Measurements from ENCODE around the gene CT45A10.
"Not testable (repeated sequence)": the region's sequence is repeated elsewhere in the genome, so short reads cannot be mapped to it uniquely, and the experiment has no call there.

Gene CT45A10, protein sequence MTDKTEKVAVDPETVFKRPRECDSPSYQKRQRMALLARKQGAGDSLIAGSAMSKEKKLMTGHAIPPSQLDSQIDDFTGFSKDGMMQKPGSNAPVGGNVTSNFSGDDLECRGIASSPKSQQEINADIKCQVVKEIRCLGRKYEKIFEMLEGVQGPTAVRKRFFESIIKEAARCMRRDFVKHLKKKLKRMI

DNA sequence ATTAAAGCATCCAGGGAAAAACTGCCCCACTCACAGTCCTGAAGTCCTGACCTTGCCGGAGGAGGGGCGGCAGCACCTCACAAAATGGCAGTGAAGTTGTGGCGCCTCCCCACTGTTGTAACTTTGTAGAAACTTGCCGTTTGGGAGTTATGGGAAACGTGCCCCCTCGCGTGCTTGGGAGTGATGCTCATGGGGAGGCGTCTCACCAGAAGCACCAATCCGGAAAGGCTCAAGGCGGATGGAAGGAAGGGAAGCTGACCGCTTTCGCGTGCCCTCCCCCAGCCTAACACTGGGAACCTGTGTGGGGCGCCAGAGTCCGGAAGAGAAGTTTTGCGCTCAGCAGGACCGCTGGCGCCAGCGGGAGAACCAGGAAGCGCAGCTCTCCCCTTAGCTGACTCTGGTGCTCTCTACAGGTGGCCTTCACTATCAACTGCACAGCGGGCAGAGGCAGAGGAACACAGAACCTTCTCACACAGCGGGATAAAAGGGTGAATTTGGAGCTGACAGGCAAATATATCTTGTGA lies at the start of gene CT45A10, which contains the start of gene SAGE1:
Gene CT45A10, minus strand, starts transcription at position 151 of the 524 bp plus-strand sequence. CDS start 8,100 bp downstream, outside the sequence.
Gene SAGE1, plus strand, starts transcription at position 423 of the 524 bp plus-strand sequence. CDS start 2,527 bp downstream, outside the sequence.
- TF ChIP-seq, protein P1, sequence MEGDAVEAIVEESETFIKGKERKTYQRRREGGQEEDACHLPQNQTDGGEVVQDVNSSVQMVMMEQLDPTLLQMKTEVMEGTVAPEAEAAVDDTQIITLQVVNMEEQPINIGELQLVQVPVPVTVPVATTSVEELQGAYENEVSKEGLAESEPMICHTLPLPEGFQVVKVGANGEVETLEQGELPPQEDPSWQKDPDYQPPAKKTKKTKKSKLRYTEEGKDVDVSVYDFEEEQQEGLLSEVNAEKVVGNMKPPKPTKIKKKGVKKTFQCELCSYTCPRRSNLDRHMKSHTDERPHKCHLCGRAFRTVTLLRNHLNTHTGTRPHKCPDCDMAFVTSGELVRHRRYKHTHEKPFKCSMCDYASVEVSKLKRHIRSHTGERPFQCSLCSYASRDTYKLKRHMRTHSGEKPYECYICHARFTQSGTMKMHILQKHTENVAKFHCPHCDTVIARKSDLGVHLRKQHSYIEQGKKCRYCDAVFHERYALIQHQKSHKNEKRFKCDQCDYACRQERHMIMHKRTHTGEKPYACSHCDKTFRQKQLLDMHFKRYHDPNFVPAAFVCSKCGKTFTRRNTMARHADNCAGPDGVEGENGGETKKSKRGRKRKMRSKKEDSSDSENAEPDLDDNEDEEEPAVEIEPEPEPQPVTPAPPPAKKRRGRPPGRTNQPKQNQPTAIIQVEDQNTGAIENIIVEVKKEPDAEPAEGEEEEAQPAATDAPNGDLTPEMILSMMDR (IDR thresholded peaks at IDR 0.05; ENCODE audit: low read depth, low read length): no peak
- no peak for DNase-seq (ENCODE audit: extremely low read depth, low read depth)

DNA sequence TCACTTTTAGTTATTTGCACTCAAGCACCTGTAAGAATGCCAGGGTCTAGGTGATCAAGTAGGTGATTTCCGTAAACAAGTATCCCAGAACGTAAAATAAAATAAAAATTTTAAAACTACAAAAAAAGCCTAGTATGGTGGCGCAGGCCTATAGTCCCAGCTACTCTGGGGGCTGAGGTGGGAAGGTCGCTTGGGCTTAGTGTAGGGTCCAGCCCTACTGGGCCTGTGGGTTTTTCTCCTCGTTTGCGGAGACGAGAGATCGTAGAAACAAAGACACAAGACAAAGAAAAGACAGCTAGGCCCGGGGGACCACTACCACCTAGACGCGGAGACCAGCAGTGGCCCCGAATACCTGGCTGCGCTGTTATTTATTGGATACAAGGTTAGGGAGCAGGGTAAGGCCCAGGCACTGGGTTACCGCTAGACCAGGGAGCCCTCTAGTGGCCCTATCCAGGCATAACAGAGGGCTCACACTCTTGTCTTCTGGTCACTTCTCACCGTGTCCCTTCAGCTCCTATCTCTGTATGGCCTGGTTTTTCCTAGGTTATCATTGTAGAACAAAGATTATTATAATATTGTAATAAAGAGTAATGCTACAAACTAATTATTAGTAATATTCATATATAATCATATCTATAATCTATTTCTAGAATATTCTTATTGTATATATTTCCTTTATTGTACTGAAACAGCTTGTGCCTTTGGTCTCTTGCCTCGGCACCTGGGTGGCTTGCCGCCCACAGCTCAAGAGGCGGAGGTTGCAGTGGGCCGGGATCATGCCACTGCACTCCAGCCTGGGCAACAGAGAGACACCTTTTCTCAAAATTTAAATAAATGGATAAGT lies 38.6 kb upstream of the CT45A10 start:
- peak; percentile 1 for DNase-seq (ENCODE audit: extremely low read depth, low read depth)
- TF ChIP-seq, protein P1 (IDR thresholded peaks at IDR 0.05; ENCODE audit: low read depth, low read length): peak; percentile 76

DNA sequence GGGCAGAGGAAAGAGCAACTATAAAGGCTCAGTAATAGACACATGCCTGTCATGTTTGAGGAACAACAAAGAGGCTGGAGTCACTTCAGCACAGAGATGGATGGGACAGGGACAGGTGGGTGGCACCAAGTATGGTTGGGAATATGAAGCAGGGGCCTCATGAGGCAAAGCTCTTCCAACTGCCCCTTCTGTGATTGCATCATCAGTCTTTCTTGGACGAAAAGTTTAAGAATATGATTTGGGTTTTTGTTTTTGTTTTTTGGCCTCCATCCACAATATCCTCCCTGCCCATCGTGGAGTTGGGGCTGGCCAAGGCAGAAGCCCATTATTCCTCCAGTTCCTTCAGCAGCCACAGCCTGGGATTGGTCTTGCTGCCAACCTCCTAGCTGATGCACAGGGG lies 34.7 kb upstream of the CT45A10 start:
- DNase-seq (ENCODE audit: extremely low read depth, low read depth): no peak
- TF ChIP-seq, protein P1 (IDR thresholded peaks at IDR 0.05; ENCODE audit: low read depth, low read length): no peak

DNA sequence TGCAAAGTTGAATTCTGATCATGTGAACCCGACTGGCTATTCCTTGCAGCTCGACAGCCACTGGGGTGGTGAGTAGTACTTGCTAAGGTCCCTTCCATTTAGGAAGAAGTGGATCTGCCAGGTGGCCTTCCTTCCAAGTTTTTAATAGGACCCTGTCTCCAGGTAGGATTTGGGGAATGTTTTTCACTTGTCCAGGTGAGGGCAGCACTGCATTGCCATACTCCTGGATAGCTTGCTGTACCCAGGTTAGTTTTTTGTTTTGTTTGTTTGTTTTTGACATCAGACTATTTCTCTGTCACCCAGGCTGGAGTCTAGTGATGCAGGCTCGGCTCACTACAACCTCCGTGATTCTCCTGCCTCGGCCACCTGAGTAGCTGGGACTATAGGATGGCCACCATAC lies 30.1 kb upstream of the CT45A10 start:
- DNase-seq (ENCODE audit: extremely low read depth, low read depth): no peak
- TF ChIP-seq, protein P1 (IDR thresholded peaks at IDR 0.05; ENCODE audit: low read depth, low read length): no peak; the same call in 1 of the 2 replicates

DNA sequence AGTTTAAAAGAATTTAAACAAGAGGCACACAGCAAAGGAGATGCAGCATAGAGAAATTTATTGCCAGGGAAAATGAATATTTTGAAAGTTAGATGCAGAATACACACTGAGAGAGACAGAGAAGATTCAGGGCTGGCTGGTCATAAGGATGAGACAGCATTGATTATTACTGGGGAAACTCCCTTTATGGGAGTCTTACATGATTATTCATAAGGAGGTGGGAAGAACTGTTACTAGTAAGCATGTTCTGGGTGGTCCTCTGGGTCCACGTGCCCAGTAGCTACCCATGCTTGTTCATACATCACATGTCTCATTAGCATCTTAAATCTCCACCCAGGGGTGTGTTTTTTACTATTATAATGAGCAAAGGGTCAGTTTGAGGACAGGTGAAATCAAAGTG lies 27.3 kb upstream of the CT45A10 start:
- not testable (repeated sequence) for DNase-seq (ENCODE audit: extremely low read depth, low read depth)

DNA sequence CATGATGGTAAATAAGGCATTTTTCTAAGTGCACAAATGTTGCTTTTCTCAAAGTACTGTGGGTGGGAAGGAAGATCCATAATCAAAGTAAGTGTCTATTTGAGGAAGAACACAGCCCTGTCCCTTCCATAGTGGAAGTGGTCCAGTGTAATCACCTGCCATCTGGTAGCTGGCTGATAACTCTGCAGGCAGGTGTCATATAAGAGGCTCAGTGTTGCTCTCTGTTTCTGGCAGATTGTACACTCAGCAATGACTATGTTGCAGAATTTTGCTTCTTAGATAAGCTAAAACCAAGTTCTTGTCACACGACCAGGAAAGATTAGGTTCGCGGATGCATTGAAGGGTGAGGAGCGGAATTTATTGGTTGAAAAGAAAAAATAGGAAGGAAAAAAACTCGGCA lies 21.2 kb upstream of the CT45A10 start:
- no peak for DNase-seq (ENCODE audit: extremely low read depth, low read depth)
- TF ChIP-seq, protein P1 (IDR thresholded peaks at IDR 0.05; ENCODE audit: low read depth, low read length): no peak

DNA sequence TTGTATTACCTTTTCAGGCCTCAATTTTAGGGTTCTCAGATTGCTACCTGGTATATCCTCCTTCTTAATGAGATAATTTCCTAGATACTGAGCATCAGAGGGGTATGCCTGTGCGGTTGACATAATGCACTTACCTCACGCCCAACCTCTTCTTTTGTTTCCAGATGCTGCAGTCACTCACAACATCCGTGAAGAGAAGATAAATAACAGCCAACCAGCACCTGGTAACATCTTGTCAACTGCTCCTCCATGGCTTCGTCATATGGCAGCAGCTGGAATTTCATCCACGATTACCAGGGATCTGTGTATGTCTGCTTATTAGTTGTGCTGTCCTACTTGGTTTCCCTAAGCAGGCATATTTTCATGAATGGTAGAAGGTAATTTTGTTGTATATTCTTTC lies 17.0 kb upstream of the CT45A10 start:
- TF ChIP-seq, protein P1 (IDR thresholded peaks at IDR 0.05; ENCODE audit: low read depth, low read length): no peak

More for the DNA sequence above, 17.0 kb upstream of the CT45A10 start:
- no peak for DNase-seq (ENCODE audit: extremely low read depth, low read depth)
